SKM-1 treated with dmso at 0.1 percent for 144 hours (cell line): ENCODE results near the gene LINGO1.

Source experiments
- DNase-seq: peaks from one replicate; lab custom pipeline; 2025; ENCODE audit not compliant: unreplicated experiment; lab: John Stamatoyannopoulos, UW

Gene LINGO1, protein sequence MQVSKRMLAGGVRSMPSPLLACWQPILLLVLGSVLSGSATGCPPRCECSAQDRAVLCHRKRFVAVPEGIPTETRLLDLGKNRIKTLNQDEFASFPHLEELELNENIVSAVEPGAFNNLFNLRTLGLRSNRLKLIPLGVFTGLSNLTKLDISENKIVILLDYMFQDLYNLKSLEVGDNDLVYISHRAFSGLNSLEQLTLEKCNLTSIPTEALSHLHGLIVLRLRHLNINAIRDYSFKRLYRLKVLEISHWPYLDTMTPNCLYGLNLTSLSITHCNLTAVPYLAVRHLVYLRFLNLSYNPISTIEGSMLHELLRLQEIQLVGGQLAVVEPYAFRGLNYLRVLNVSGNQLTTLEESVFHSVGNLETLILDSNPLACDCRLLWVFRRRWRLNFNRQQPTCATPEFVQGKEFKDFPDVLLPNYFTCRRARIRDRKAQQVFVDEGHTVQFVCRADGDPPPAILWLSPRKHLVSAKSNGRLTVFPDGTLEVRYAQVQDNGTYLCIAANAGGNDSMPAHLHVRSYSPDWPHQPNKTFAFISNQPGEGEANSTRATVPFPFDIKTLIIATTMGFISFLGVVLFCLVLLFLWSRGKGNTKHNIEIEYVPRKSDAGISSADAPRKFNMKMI

GRCh38 chr15:77632534-77633133 is at the start of gene LINGO1:
TSS of gene LINGO1 (minus strand) at chr15:77632912. CDS start at chr15:77632315, 597 bp downstream.
- no peak for DNase-seq

DNA sequence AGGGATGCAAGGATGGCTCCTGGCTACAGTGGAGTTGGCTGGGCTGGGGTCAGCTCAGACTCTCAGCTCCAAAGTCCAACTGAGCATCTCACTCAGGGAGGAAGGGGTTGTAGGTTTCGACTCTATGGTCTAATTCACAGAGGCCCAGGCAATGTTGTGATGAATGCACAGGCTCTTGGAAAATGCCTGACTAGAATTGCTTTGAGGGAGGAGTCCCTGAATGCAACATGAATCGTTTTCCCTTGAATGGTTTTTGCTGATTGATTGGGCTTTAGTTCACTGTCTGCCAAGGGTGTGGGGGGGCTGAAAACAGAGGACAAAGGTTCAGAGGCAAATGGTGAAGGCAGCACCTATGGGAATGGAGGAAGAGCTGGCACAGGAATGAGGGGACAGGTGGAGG is 48.6 kb upstream of the LINGO1 start:
- DNase-seq = no peak

DNA sequence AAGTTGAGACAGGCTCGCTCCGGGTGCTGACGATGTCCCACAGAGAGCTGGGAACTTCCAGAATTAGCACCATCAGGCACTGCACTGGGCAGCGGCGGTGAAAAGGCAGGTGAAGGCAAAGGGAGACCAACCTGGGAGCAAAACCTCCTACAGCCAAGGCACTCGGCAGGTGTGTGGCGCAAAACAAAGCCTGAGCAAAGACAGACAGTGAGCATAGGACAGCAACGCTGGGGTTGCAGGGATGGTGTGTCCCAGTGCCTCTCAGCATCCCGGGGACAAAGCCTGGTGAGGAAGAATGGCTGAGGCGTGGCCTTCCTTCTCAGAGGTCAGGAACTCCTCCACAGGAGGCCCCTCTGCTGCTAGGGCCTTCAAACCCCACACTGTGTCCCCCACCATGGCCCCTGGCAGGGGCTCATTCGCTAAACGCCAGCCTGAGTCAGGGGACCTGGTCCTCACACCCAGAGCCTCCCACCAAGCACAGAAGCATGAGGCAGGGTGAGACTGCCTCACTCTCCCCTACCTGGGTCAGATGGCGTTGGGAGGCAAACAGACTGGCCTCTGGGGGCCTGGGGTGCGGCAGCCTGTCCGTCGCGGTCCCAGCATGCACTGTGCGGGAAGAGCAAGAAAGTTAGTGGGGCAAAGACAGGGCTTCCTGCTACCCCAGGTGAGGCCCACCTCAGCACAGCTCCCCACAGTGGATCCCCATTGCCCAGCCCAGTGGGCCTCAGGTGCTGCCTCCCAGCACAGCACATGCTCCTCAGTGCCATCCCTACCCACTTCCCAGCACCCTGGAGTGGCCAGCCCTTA is 44.1 kb upstream of the LINGO1 start:
- no peak for DNase-seq

DNA sequence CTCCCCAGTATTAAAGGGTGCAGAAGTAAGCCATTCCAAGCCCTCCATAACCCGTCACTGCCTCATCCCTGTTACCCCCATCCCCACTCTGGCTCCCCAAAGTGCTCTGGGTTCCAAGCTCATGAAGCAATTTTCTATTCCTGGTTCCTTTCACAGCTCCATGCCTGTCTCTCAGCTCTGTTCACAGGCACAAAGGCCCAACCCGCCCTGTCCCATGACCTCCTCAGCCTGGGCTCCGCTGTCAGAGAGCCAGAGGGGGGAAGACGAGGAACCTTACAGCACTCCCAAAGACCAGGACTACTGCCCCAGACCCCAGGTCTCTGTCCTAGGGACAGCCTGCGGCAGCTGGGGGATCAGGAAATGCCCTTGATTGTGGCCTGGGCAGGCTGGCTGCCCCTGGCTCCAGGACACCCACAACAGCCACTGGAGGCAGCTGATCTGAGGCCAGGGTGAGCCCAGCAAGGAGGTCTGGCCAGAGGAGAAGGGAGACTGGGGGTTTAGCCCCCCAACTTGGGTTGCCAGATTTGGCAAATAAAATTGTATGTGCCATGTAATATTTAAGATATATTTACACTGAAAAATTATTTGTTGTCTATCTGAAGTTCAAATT is 43.2 kb upstream of the LINGO1 start:
- no peak for DNase-seq

- DNase-seq = no peak
Measured at GRCh38 chr15:77674327-77674726, 41.6 kb upstream of the LINGO1 start.

- DNase-seq = no peak
Measured at GRCh38 chr15:77673866-77674265, 41.2 kb upstream of the LINGO1 start.

DNA sequence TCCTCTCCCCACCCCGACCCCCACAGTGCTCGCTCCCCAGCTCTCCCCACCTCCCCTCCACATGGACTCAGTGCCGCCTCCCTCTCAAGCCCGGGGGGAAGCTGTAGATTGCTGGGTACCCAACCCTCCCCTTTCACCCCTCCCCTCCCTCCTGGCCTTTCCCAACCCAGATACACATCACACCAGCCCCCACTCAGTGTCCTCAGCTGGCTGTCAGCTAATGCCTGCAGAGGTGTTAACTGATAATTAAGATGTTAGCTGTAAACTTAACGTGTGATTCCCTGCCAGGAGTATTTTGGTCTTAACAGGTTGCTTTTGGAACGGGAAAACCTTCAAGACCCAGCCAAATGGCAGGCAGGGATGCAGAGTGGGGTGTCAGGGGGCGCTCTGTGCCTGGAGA is 39.4 kb upstream of the LINGO1 start:
- DNase-seq = no peak

DNA sequence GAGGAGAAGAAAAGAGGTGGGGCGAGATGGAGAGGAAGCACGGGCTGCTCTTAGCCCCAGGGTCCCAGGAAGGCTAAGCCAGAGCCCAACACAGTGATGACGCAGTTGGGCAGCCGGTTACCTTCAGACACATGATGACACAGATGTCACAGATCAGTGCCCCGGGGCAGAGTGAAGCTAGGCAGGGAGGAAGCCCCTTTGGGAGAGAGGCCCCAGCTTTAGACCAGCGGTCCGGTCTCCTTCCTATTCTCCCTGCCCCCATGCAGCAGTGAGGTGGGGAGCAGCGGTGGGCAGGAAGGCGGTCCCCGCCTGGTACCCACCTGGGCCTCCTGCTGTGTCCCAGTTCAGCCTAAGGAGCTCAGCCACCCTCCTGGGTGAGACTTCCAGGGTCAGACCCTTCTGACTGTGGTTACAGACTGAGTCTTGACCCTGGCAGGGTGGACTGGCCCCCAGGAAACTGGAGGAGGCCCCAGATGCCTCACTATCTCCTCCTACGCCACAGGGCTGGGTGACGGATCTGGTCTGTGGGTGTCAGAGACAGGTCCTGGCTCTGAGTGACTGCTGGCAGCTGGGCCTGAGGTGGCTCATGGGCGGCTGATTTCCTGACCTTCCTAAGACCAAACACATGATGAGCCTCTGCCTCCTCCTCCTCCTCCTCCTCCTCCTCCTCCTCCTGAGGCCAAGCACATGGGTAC is 38.8 kb upstream of the LINGO1 start:
- DNase-seq = no peak

DNA sequence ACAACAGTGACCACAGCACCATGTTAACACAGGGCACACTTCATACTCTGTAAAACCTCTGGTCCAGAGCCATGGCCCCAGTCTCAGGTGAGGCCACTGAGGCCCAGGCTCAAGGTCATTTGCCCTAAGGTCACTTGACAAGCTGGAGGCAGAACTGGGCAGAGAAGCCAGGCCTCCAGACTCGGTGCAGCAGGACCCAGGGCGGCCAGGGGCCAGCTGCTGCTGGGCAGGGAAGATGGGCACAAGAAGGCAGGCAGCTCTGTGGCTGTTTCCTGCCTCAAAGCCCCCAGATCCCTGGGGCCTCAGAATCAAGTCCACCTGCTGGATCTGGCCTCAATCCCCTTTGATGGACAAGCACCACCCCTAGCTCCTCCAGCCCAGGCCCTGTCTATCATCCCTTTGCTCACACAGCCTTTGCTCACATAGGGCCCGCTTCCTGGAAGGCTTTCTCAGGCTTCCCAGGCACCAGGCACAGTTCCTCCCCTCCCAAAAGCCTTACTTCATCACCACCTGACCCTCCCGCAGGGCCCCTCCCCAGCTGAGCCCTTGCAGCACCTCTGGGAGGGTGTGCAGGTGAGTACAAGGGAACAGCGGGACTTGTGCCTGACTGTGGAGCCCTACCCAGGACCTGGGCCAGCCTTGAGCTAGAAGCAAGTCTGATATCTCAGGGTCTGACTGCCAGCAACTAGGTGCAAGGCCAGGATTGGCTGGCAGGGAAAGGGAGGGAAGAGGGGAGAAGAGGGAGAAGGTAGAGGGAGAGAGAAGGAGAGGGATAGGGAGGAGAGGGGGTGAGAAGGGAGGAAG is 38.0 kb upstream of the LINGO1 start:
- no peak for DNase-seq

DNA sequence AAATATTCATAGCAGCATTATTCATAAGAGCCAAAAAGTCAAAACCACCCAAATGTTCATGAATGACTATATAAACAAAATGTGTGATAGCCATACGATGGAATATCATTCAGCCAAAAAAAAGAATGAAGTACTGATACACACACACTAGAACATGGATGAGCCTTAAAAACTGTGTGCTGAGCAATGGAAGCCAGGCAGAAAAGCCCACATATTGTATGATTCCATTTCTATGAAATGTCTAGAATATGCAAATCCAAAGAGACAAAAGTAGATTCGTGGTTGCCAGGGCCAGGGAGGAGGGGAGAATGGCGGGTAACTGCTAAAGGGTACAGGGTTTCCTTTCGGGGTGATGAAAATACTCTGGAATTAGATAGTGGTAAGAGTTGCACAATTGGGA is 37.2 kb upstream of the LINGO1 start:
- no peak for DNase-seq

DNA sequence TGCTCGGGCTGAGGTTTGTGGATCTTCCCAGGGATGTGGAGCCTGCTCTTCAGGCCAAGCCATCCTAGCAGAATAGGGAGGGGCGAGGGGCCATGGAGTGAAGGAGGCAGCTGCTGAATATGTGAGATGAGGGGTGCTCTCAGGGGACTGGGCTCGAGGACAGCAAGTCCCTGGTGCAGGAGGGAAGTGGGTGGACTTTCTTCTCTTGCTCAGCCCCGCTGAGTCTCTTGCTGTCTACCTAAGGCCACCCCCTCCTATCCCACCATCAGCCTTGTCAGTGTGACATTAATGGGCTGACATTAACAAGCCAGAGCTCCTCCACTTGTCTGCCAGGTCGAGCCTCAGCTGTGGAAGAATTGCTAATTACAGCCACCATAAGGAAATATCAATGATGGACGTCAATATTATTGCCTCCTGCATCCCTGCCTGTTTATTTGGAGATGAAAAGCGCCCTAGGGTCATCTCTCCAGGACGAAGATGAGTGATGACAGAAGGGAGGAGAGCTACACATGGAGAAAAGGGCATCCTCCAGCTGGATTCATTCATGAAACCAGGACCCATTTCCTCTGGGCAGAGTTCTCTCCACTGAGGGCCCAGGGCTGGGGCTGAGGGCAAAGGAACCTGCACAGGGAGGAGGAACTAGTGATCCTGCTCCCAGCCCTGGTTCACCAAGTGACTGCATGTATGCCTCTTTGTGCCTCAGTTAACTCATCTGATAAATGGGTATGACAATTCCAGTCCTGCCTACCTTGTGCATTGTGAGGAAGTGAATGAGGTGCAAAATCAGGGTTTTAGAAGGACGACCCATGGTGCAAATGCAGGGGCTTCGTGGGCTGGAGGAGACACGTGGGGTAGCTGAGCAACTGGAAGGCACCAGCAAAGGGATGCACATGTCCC is 34.9 kb upstream of the LINGO1 start:
- DNase-seq = no peak

DNA sequence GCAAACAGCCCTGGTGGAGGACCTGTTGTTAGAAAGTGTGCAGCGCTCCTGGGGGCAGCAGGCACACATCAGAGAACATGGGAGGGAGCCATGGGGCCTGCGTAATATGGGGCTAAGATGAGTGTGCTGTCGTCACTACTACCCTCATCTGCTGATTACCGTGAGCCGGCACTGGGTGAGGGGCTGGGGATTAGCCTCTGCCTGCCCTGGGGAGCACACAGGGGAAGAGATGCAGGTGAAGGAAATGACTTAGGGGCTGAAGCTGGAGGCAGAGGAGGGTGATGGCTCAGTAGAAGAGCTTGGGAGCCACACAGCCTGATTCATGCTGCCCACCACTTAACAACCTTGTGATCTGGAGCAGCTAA is 33.6 kb upstream of the LINGO1 start:
- no peak for DNase-seq

- DNase-seq = no peak
Measured at GRCh38 chr15:77665530-77666295, 33.0 kb upstream of the LINGO1 start.

DNA sequence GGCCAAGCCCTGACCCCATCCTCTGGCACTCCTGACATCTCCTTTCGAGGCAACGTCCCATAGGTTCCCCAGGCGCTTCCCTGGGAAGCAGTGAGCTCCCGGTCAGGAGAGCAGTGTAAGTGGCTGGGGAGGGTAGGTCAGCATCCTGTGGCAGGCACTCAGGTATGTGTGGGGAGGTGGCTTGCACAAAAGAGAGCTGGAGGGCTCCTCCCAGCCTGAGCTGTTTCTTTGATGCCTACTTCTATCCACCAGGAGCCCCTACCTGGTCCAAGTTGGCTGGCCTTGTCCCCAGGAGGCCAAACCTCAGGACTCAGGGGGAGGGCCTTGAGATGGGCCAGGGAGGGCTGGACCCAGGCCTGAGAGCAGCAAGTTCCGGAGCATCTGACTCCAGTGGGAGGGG is 31.7 kb upstream of the LINGO1 start:
- DNase-seq = no peak

DNA sequence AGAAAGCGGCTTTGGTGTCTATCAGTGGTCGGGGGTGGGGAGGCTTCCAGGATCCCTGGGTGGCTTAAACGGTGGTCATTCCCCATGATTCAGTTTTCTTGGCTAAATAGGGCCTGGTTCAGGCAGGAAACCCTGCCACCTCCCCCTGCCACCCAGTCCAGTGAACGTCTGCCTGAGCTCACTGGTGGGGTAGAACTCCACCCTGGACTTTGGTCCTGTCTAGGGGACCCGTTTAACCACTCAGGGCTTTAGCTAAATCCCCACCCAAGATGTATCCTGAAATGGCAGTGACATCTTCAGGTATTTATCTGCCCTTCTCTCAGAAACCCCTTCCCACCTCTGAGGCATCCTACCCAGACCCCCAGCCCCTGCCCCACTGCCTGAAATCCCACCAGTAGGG is 30.5 kb upstream of the LINGO1 start:
- no peak for DNase-seq

- DNase-seq = peak; percentile 31
Measured at GRCh38 chr15:77659350-77660321, 26.9 kb upstream of the LINGO1 start.

GRCh38 chr15:77658304-77658703 is 25.6 kb upstream of the LINGO1 start:
- no peak for DNase-seq
